GM21576 (cell line): ENCODE data around the gene RANBP17.
"Not testable (repeated sequence)": the region's sequence is repeated elsewhere in the genome, so short reads cannot be mapped to it uniquely, and the experiment has no call there.

ENCODE experiments used
- ATAC-seq: cut with Tn5 transposase; IDR thresholded peaks from one replicate; pipeline ENCODE4 v1.9.1; 2021; ENCODE audit warnings: mild to moderate bottlenecking, moderate library complexity; ENCODE audit not compliant: unreplicated experiment

RANBP17 gene

GRCh38 chr5:171143926-171144325 lies 282.1 kb downstream of the RANBP17 start:
- no peak for ATAC-seq

GRCh38 chr5:171149333-171149732 lies 287.5 kb downstream of the RANBP17 start:
- ATAC-seq, result peak; percentile 58

GRCh38 chr5:171149772-171150171 lies 288.0 kb downstream of the RANBP17 start:
- ATAC-seq, result no peak

GRCh38 chr5:171152382-171152781 lies 290.6 kb downstream of the RANBP17 start:
- no peak for ATAC-seq

- no peak for ATAC-seq
These were observed 293.8 kb downstream of the RANBP17 start for GRCh38 chr5:171155621-171156020.

- no peak for ATAC-seq
These were observed 295.5 kb downstream of the RANBP17 start for GRCh38 chr5:171157276-171157675.

- no peak for ATAC-seq
These were observed 296.0 kb downstream of the RANBP17 start for GRCh38 chr5:171157775-171158174.

GRCh38 chr5:171158581-171158980 lies 296.8 kb downstream of the RANBP17 start:
- no peak for ATAC-seq

- ATAC-seq, result no peak
These were observed 300.3 kb downstream of the RANBP17 start for GRCh38 chr5:171162165-171162564.

GRCh38 chr5:171162596-171162995 lies 300.8 kb downstream of the RANBP17 start:
- ATAC-seq, result no peak

- no peak for ATAC-seq
These were observed 304.9 kb downstream of the RANBP17 start for GRCh38 chr5:171166766-171167165.

GRCh38 chr5:171168171-171168570 lies 306.4 kb downstream of the RANBP17 start:
- no peak for ATAC-seq

GRCh38 chr5:171174960-171175359 lies 313.1 kb downstream of the RANBP17 start:
- not testable (repeated sequence) for ATAC-seq

GRCh38 chr5:171175746-171176145 lies 313.9 kb downstream of the RANBP17 start:
- ATAC-seq, result no peak

- not testable (repeated sequence) for ATAC-seq
These were observed 316.4 kb downstream of the RANBP17 start for GRCh38 chr5:171178190-171178589.

GRCh38 chr5:171188016-171188415 lies 326.2 kb downstream of the RANBP17 start:
- ATAC-seq, result no peak

GRCh38 chr5:171189442-171189841 lies 327.6 kb downstream of the RANBP17 start:
- no peak for ATAC-seq

GRCh38 chr5:171192111-171192510 lies 330.3 kb downstream of the RANBP17 start:
- no peak for ATAC-seq

- no peak for ATAC-seq
These were observed 339.5 kb downstream of the RANBP17 start for GRCh38 chr5:171201310-171201709.

- no peak for ATAC-seq
These were observed 343.6 kb downstream of the RANBP17 start for GRCh38 chr5:171205375-171205774.

- ATAC-seq, result no peak
These were observed 345.5 kb downstream of the RANBP17 start for GRCh38 chr5:171207256-171207847.

- ATAC-seq, result no peak
These were observed 360.1 kb downstream of the RANBP17 start for GRCh38 chr5:171221916-171222315.

- ATAC-seq, result no peak
These were observed 362.1 kb downstream of the RANBP17 start for GRCh38 chr5:171223927-171224326.
